Heart left ventricle (tissue), 16 donors: Measurements from ENCODE around the gene TMEM109. TPM values are rescaled to one million over a fixed set of nuclear protein-coding genes. Genes with fewer than 3 reads are reported as not detected.

Experiments
- ATAC-seq, 4 donors: fragments of 200-7000 bp; cut with Tn5 transposase; one replicate each; pipeline ENCODE4 v1.9.1; 2020 to 2022; ENCODE audit warnings: moderate library complexity in 4 of 4, mild to moderate bottlenecking in 3 of 4, moderate number of reproducible peaks in 1 of 4
- DNase-seq, 5 donors: peaks; one replicate each; pipeline ENCODE4 v3.0.0-alpha.2; 2020
- H3K27ac ChIP-seq, 12 donors: fragments of 200-600 bp; sonication (generic) in 4 of 12; one replicate each; pipeline versions ENCODE4 v1.5.0 to v1.8.0; 2016 to 2022; ENCODE audit warnings: mild to moderate bottlenecking in 2 of 12
- H3K27me3 ChIP-seq, 9 donors: fragments of 200-600 bp; sonication (generic) in 2 of 9; one replicate each; pipeline versions ENCODE4 v1.5.1 to v1.8.0; 2016 to 2022; ENCODE audit warnings: mild to moderate bottlenecking in 3 of 9
- H3K36me3 ChIP-seq, 9 donors: fragments of 200-600 bp; sonication (generic) in 2 of 9; one replicate each; pipeline versions ENCODE4 v1.5.0 to v1.8.0; 2018 to 2022; ENCODE audit warnings: mild to moderate bottlenecking in 2 of 9
- H3K4me1 ChIP-seq, 12 donors: fragments of 200-600 bp; sonication (generic) in 4 of 12; one replicate each; pipeline versions ENCODE4 v1.5.0 to v1.8.0; 2016 to 2022; ENCODE audit warnings: mild to moderate bottlenecking in 3 of 12
- H3K4me3 ChIP-seq, 12 donors: fragments of 200-600 bp; sonication (generic) in 4 of 12; one replicate each; pipeline versions ENCODE4 v1.5.0 to v1.8.0; 2017 to 2022; ENCODE audit warnings: mild to moderate bottlenecking in 9 of 12, moderate library complexity in 4 of 12
- H3K9me3 ChIP-seq, 12 donors: fragments of 200-600 bp; sonication (generic) in 4 of 12; one replicate each; pipeline versions ENCODE4 v1.5.0 to v1.8.0; 2016 to 2022; ENCODE audit warnings: mild to moderate bottlenecking in 1 of 12
- CTCF ChIP-seq, 12 donors: fragments of 200-600 bp; sonication (generic) in 4 of 12; IDR thresholded peaks; one replicate each; pipeline versions ENCODE4 v1.5.0 to v1.8.0; 2018 to 2022; ENCODE audit warnings: antibody characterized with exemption in 12 of 12, mild to moderate bottlenecking in 5 of 12
- POLR2A ChIP-seq, 2 donors: fragments of 450-650 bp; IDR thresholded peaks; one replicate each; pipeline ENCODE4 v1.6.1; 2017; ENCODE audit warnings: antibody characterized with exemption in 2 of 2, mild to moderate bottlenecking in 2 of 2, moderate library complexity in 2 of 2
- WGBS, 4 donors: extraction: QIAGEN DNeasy Blood & Tissue Kit in 2 of 4; methylation state at CpG; one replicate each; pipeline versions ENCODE4 v1.1.5 to v1.1.7; 2013 to 2018; 5-methylcytosine and 5-hydroxymethylcytosine counted together
- intact Hi-C, 10 donors: fragments of 100-400 bp; cut with DNase I; formaldehyde crosslinking; loops; one replicate each; pipeline versions ENCODE4 v1.11.1 to v1.14.2; 2022
- polyA plus RNA-seq, 2 donors: library from polyadenylated mRNA; stranded (reverse); fragments of 200-250 nt; gene quantifications; one replicate each; pipeline ENCODE4 v1.2.3, GENCODE V29; 2013
- total RNA-seq, 9 donors: library from RNA; depleted of rRNA in 2 of 9; stranded (reverse); fragments of >200 nt in 2 of 9; fragmentation: NEBNext Ultra II Directional in 3 of 9; extraction: Animal tissue kit (Norgen Biotek cat#: 25700) in 3 of 9; gene quantifications; one replicate each; pipeline versions ENCODE4 v1.1.0 to v1.2.4, GENCODE V29; 2016 to 2023
- donor health status: ischemic (EF 13 %, LVEDD 7.1; RV severe dilation, severe dysfunction).
- donor health status: healthy with polysubstance abuse.
- donor health status: DM: no; HTN: yes; CAD: no.
- donor health status: DM: no; HTN: no; CAD: no.
- donor health status: ischemic (EF 25% LVEDD 6.9; RV normal size, moderate dysfunction).
- donor health status: ischemic (EF 25% LVEDD 5.7; RV mildly dilated, moderate dysfunction).
- donor health status: healthy.
- donor health status: DM: yes; HTN: yes; CAD: no.
- donor health status: ischemic (EF 35%, LVEDD 5.7; RV mildly dilated, moderate dysfunction).
- donor health status: nonischemic (EF 11% LVEDD 7.7; RV severe dilation, severe dysfunction).
- donor health status: DM: yes; HTN: yes; CAD: no.
- donor health status: PGD.
- donor health status: ischemic (EF 29% LVEDD 5.4; RV normal size, mild dysfunction).
- donor health status: nonischemic (EF 23%, LVEDD 6.1; RV moderate dilation, normal function).

The TMEM109 gene
- total and polyA plus RNA-seq, 11 donors: 71.8 to 131 (median 96.3) TPM

- DNase-seq: no peak
- Histone ChIP-seq H3K27me3 (peaks cover 0 to 35% (median 0%) of the 10 kb centered on the region in 9 donors), H3K36me3 (peaks cover 2 to 40% (median 35%) of the 10 kb centered on the region in 9 donors), H3K4me3 (peak overlapping the region in 9 of 12 donors; percentile 63 to 88 (median 77)), H3K9me3 (no peaks in the 10 kb centered on the region), H3K4me1 (peaks cover under 1 to 35% (median 22%) of the 10 kb centered on the region in 12 donors), H3K27ac (peak overlapping the region in 1 of 12 donors; percentile 63)
- 44 to 56% (median 51%) methylated on average over 4 to 6 of the region's 6 CpGs for WGBS, 4 donors
- ATAC-seq: peak in 2 of 4 donors; percentile 9 to 16
- no peak for TF ChIP-seq CTCF (IDR thresholded peaks at IDR 0.05)
- no peak for TF ChIP-seq POLR2A (IDR thresholded peaks at IDR 0.05)
- intact Hi-C loops: loop anchor here in 1 of 10 donors (5.0 kb wide), 1 partner anchor 204 kb away; no protein-coding TSS in a partner anchor
Measured at GRCh38 chr11:60923800-60924109, 9.8 kb downstream of the TMEM109 start.

- peak within 1 kb of the TSS in 8 of 12 donors; percentile 13 to 63 (median 45) for H3K27ac ChIP-seq
- H3K27me3 ChIP-seq: peaks cover 0 to 35% (median 0%) of the 10 kb centered on the region in 9 donors
- ATAC-seq (peak; percentile 72 to 90 (median 85)), DNase-seq (peak; percentile 73 to 84 (median 82))
- peaks cover 2 to 40% (median 35%) of the 10 kb centered on the region in 9 donors for H3K36me3 ChIP-seq
- H3K4me1 ChIP-seq: peaks cover 0 to 30% (median 17%) of the 10 kb centered on the region in 12 donors
- intact Hi-C loops: loop anchor here in 1 of 10 donors (5.0 kb wide), 1 partner anchor 203 kb away; no protein-coding TSS in a partner anchor
- H3K4me3 ChIP-seq: peak within 1 kb of the TSS; percentile 34 to 88 (median 70)
- WGBS, 4 donors: 1 to 2% (median 1%) methylated on average over 19 to 69 of the region's 69 CpGs
- H3K9me3 ChIP-seq: no peaks in the 10 kb centered on the region
- TF ChIP-seq CTCF (IDR thresholded peaks at IDR 0.05) (peak in 1 of 12 donors; percentile 5), POLR2A (IDR thresholded peaks at IDR 0.05) (peak in 1 of 2 donors; percentile 45)
Measured at GRCh38 chr11:60924110-60924905, 10.3 kb downstream of the TMEM109 start, which contains the start of gene TMEM132A. Gene TMEM132A (plus strand): TSS chr11:60924460. CDS start chr11:60924634, 174 bp downstream.

GRCh38 chr11:60924906-60925853 is 11.2 kb downstream of the TMEM109 start:
- TF ChIP-seq CTCF (IDR thresholded peaks at IDR 0.05): no peak
- TF ChIP-seq POLR2A (IDR thresholded peaks at IDR 0.05): no peak
- 5 to 14% (median 6%) methylated on average over 19 to 35 of the region's 35 CpGs for WGBS, 4 donors
- no peak for ATAC-seq
- H3K9me3 ChIP-seq: no peaks in the 10 kb centered on the region
- no peak for DNase-seq
- H3K36me3 ChIP-seq: peaks cover 2 to 32% (median 30%) of the 10 kb centered on the region in 9 donors
- peaks cover 0 to 35% (median 0%) of the 10 kb centered on the region in 9 donors for H3K27me3 ChIP-seq
- intact Hi-C loops: loop anchor here in 1 of 10 donors (5.0 kb wide), 1 partner anchor 202 kb away; no protein-coding TSS in a partner anchor
- peak overlapping the region in 5 of 12 donors; percentile 43 to 63 (median 47) for H3K27ac ChIP-seq
- H3K4me1 ChIP-seq: peaks cover 0 to 24% (median 12%) of the 10 kb centered on the region in 12 donors
- peak overlapping the region; percentile 34 to 88 (median 70) for H3K4me3 ChIP-seq
